ENCODE data around the gene NDUFA11. TPM values are rescaled to one million over a fixed set of nuclear protein-coding genes. Genes with fewer than 3 reads are reported as not detected.

Gene NDUFA11
- total RNA-seq, 3 donors from 2014 or later: 186 to 278 (median 186) TPM

DNA sequence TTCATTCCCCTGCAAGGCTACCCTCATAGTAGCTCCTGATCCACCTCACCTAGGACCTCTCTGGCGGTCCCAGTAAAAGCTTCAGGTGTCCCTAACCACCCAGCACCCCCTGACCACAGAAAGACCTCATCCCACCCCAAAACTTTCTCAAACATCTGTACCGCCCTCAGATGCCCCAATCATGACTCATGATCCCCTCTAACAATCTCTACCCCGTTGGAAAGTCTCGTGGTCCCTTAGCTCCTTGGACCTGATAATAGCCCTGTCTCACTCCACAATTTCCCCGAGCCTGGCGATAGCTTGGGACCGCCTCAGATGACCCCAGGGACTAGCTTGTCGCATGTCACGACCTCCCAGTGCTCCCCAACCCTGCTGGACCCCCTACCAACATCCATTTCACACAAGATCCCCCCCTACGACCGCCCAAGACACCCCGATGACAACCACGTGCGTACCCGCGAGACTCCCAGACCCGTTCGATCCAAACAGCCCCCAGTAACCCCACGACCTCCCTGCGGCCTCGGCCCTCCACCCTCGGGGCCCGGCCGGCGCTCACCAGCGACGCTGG lies 450 bp downstream of the NDUFA11 start:
- peak overlapping the region; percentile 92 to 95 (median 93) for H3K4me3 ChIP-seq
- no peak for DNase-seq (ENCODE audit: low spot score in 2 of 2)
- TF ChIP-seq CTCF (IDR thresholded peaks at IDR 0.05) (no peak), POLR2A (IDR thresholded peaks at IDR 0.05) (no peak), POLR2AphosphoS5 (IDR thresholded peaks at IDR 0.05) (no peak)
- intact Hi-C loops (cut with DNase I; ENCODE audit: low total_unique reads): loop anchor here (10.0 kb wide), 1 partner anchor 98 kb away; the partner anchor contains the start of gene NRTN
- H3K27me3 ChIP-seq: no peaks in the 10 kb centered on the region
- H3K27ac ChIP-seq: peak overlapping the region; percentile 93
- H3K9me3 ChIP-seq: no peaks in the 10 kb centered on the region
- H3K4me1 ChIP-seq: peaks cover 0 to 10% of the 10 kb centered on the region in 2 donors
- H3K36me3 ChIP-seq: no peaks in the 10 kb centered on the region

- Histone ChIP-seq H3K9me3 (no peaks in the 10 kb centered on the region), H3K27ac (no peak overlapping the region), H3K36me3 (no peaks in the 10 kb centered on the region), H3K4me1 (peaks cover 0 to 10% of the 10 kb centered on the region in 2 donors), H3K4me3 (no peak overlapping the region), H3K27me3 (no peaks in the 10 kb centered on the region)
- intact Hi-C loops (cut with DNase I; ENCODE audit: low total_unique reads): loop anchor here (10.0 kb wide), 1 partner anchor 96 kb away; the partner anchor contains the start of gene NRTN
- DNase-seq (ENCODE audit: low spot score in 2 of 2): no peak
- TF ChIP-seq CTCF (IDR thresholded peaks at IDR 0.05) (no peak), POLR2AphosphoS5 (IDR thresholded peaks at IDR 0.05) (no peak), POLR2A (IDR thresholded peaks at IDR 0.05) (no peak)
These were observed 2.6 kb downstream of the NDUFA11 start for GRCh38 chr19:5900976-5901375.

- intact Hi-C loops (cut with DNase I; ENCODE audit: low total_unique reads): loop anchor here (10.0 kb wide), 1 partner anchor 95 kb away; the partner anchor contains the start of gene NRTN
- DNase-seq (ENCODE audit: low spot score in 2 of 2): no peak
- TF ChIP-seq CTCF (IDR thresholded peaks at IDR 0.05) (no peak), POLR2AphosphoS5 (IDR thresholded peaks at IDR 0.05) (no peak), POLR2A (IDR thresholded peaks at IDR 0.05) (no peak)
- Histone ChIP-seq H3K4me1 (peaks cover 0 to 5% of the 10 kb centered on the region in 2 donors), H3K9me3 (no peaks in the 10 kb centered on the region), H3K27ac (no peak overlapping the region), H3K4me3 (no peak overlapping the region), H3K36me3 (peaks cover 7% of the 10 kb centered on the region), H3K27me3 (no peaks in the 10 kb centered on the region)
These were observed 3.7 kb downstream of the NDUFA11 start for GRCh38 chr19:5899728-5900526.

DNA sequence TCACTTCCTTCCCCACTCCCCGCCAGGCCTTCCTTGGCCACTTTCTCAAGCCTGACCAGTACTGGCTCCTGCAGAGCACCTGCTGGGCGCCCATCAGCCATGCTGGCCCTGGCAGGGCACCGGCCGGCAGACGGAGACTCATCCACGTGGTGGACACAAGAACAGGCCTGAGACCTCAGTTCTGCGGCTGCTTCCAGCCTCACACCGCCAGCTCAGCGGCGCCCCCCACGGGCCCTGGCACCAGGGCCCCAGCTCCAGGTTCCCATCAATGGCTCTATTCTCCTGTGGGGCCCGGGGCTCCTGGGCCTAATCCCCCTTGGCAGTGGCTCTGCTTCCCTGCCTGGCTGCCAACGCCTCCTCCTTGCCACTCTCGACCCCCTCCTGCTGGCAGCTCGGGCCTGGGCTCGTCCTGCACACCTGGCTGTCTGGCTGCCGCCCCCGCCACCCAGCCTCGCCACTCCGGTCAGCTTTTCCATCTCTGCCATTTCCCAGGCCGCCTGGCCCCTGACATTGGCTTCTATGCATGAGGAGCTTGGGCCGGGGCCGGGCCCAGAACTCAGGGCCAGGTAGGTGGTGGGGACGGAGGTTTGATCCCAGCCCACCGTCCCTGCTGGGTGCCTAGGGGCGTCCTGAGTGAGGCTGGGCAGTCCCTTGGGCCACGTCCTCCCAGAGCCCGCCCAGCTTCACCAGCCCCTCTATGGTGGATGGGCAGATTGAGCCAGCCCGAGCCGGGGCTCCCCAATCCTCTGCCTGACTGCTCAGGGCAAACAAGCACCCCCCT lies 6.2 kb downstream of the NDUFA11 start:
- no peak for DNase-seq (ENCODE audit: low spot score in 2 of 2)
- Histone ChIP-seq H3K27me3 (no peaks in the 10 kb centered on the region), H3K9me3 (no peaks in the 10 kb centered on the region), H3K36me3 (peaks cover 7% of the 10 kb centered on the region), H3K27ac (peak overlapping the region; percentile 32 to 50), H3K4me3 (no peak overlapping the region), H3K4me1 (peaks cover 0 to 1% of the 10 kb centered on the region in 2 donors)
- no peak for TF ChIP-seq POLR2A (IDR thresholded peaks at IDR 0.05)
- no peak for TF ChIP-seq POLR2AphosphoS5 (IDR thresholded peaks at IDR 0.05)
- no peak for TF ChIP-seq CTCF (IDR thresholded peaks at IDR 0.05)
- intact Hi-C loops (cut with DNase I; ENCODE audit: low total_unique reads): no loop called here

Measured in breast epithelium (tissue), 4 donors.